B cell (primary cell): ENCODE measurements around the gene MINAR1. TPM values are rescaled to one million over a fixed set of nuclear protein-coding genes. Genes with fewer than 3 reads are reported as not detected.

ENCODE experiments used
- ATAC-seq: fragments of 200-7000 bp; cut with Tn5 transposase; one replicate; pipeline ENCODE4 v1.10.0; 2021; ENCODE audit warnings: low read depth, mild to moderate bottlenecking, moderate number of reproducible peaks, moderate library complexity
- CTCF ChIA-PET: fragments of 350-600 bp; sonication (Branson Sonifier 250); formaldehyde crosslinking; loops from one replicate; lab custom pipeline; 2021; ENCODE audit warnings: antibody characterized with exemption, inconsistent platforms; lab: Charles Lee
- POLR2A ChIA-PET: fragments of 350-600 bp; sonication (Branson Sonifier 250); formaldehyde crosslinking; loops from one replicate; lab custom pipeline; 2021; ENCODE audit warnings: antibody characterized with exemption; lab: Charles Lee
- DNase-seq: peaks from one replicate; pipeline ENCODE4 v3.0.0; 2013
- H2AFZ ChIP-seq: 2 replicates; pipeline ENCODE4 v1.6.1; 2012; ENCODE audit warnings: mild to moderate bottlenecking, low read depth, low read length; ENCODE audit not compliant: insufficient read depth, poor library complexity, severe bottlenecking
- H3K27ac ChIP-seq, 2 donors: 1 replicate in 1 of 2; 2 replicates in 1 of 2; pipeline ENCODE4 v1.5.1; 2012 to 2013; ENCODE audit warnings: low read length in 2 of 2, mild to moderate bottlenecking in 2 of 2, moderate library complexity in 1 of 2
- H3K27me3 ChIP-seq, 4 experiments: fragments of 200-600 bp in 1 of 4; sonication (generic) in 1 of 4; replicated peaks in 1 of 4; 1 replicate in 2 of 4; 2 replicates in 2 of 4; pipeline versions ENCODE4 v1.6.1 to v1.7.0; 2013 to 2016; ENCODE audit warnings: low read length in 3 of 4, mild to moderate bottlenecking in 2 of 4, mixed read lengths in 1 of 4, moderate library complexity in 1 of 4; ENCODE audit not compliant: insufficient read depth in 4 of 4, control insufficient read depth in 3 of 4; ENCODE audit errors: control extremely low read depth in 1 of 4
- H3K36me3 ChIP-seq, 2 experiments: replicated peaks in 1 of 2; 1 replicate in 1 of 2; 2 replicates in 1 of 2; pipeline versions ENCODE4 v1.6.1 to v1.7.1; 2013; ENCODE audit warnings: low read length in 1 of 2; ENCODE audit not compliant: insufficient read depth in 2 of 2, control insufficient read depth in 1 of 2; ENCODE audit errors: control extremely low read depth in 1 of 2, extremely low read depth in 1 of 2
- H3K4me1 ChIP-seq, 2 donors: fragments of 200-600 bp in 1 of 2; sonication (generic) in 1 of 2; 1 replicate in 1 of 2; 2 replicates in 1 of 2; pipeline versions ENCODE4 v1.5.1 to v1.6.1; 2013 to 2017; ENCODE audit warnings: low read length in 2 of 2; ENCODE audit not compliant: control insufficient read depth in 2 of 2, insufficient read depth in 2 of 2
- H3K4me2 ChIP-seq: replicated peaks from 2 replicates; pipeline ENCODE3; 2012; ENCODE audit warnings: mild to moderate bottlenecking, low read depth, low read length; ENCODE audit not compliant: poor library complexity, severe bottlenecking
- H3K4me3 ChIP-seq, 5 experiments: fragments of 200-600 bp in 1 of 5; sonication (generic) in 1 of 5; 1 replicate in 3 of 5; 2 replicates in 2 of 5; pipeline versions ENCODE4 v1.5.1 to v1.7.0; 2011 to 2016; ENCODE audit warnings: low read length in 4 of 5, mild to moderate bottlenecking in 4 of 5, low read depth in 2 of 5, control low read depth in 1 of 5, moderate library complexity in 1 of 5; ENCODE audit not compliant: insufficient read depth in 1 of 5; ENCODE audit errors: control extremely low read depth in 1 of 5, extremely low read depth in 1 of 5
- H3K79me2 ChIP-seq: fragments of 200-600 bp; sonication (generic); one replicate; pipeline ENCODE4 v1.6.0; 2016; ENCODE audit warnings: low read length; ENCODE audit not compliant: control insufficient read depth, insufficient read depth
- H3K9ac ChIP-seq: fragments of 200-600 bp; sonication (generic); 2 replicates; pipeline ENCODE4 v1.6.1; 2017; ENCODE audit warnings: mild to moderate bottlenecking, low read length, moderate library complexity
- H3K9me3 ChIP-seq, 3 donors: one replicate each; pipeline versions ENCODE4 v1.6.1 to v1.7.1; 2013; ENCODE audit warnings: low read length in 2 of 3; ENCODE audit not compliant: control insufficient read depth in 2 of 3, insufficient read depth in 1 of 3; ENCODE audit errors: control extremely low read depth in 1 of 3
- H4K20me1 ChIP-seq: 2 replicates; pipeline ENCODE4 v1.6.0; 2012; ENCODE audit warnings: mild to moderate bottlenecking, low read length; ENCODE audit not compliant: insufficient read depth, control insufficient read depth, poor library complexity, severe bottlenecking
- H3K27ac Mint-ChIP-seq: one replicate; pipeline ENCODE4 v1.8.0; 2021; ENCODE audit warnings: mixed read lengths
- H3K27me3 Mint-ChIP-seq: one replicate; pipeline ENCODE4 v1.8.0; 2021; ENCODE audit warnings: mixed read lengths
- H3K4me1 Mint-ChIP-seq: one replicate; pipeline ENCODE4 v1.8.0; 2021; ENCODE audit warnings: mixed read lengths
- H3K4me3 Mint-ChIP-seq: one replicate; pipeline ENCODE4 v1.8.0; 2021; ENCODE audit warnings: mixed read lengths
- H3K9me3 Mint-ChIP-seq: one replicate; pipeline ENCODE4 v1.8.0; 2022; ENCODE audit warnings: mixed read lengths; ENCODE audit not compliant: insufficient read depth
- EZH2 ChIP-seq: IDR thresholded peaks from 2 replicates; pipeline ENCODE4 v1.6.1; 2012; ENCODE audit warnings: borderline replicate concordance, low read depth, mild to moderate bottlenecking, moderate library complexity, low read length; ENCODE audit not compliant: insufficient read depth, poor library complexity, severe bottlenecking
- WGBS: methylation state at CpG from one replicate; pipeline ENCODE4 v1.1.5; 2013; ENCODE audit warnings: missing lambda C conversion rate; ENCODE audit not compliant: insufficient coverage; 5-methylcytosine and 5-hydroxymethylcytosine counted together
- intact Hi-C: fragments of 100-400 bp; cut with micrococcal nuclease; formaldehyde crosslinking; loops from one replicate; pipeline ENCODE4 v1.10.0; 2022
- polyA plus RNA-seq: library from polyadenylated mRNA; depleted of rRNA; stranded (reverse); fragments of >200 nt; gene quantifications from 2 replicates; pipeline ENCODE4 v1.2.3, GENCODE V29; 2012
- total RNA-seq, 2 donors: library from RNA; stranded (reverse); fragments of 120-200 nt in 1 of 2; gene quantifications; 1 replicate in 1 of 2; 2 replicates in 1 of 2; pipeline versions ENCODE4 v1.2.3 to v1.2.4, GENCODE V29; 2013 to 2022
- TF ChIP-seq, protein P1 (sequence below): fragments of 200-600 bp; IDR thresholded peaks from one replicate; pipeline ENCODE4 v1.8.0; 2022; ENCODE audit warnings: antibody characterized with exemption, mild to moderate bottlenecking

MINAR1 gene
- total and polyA plus RNA-seq, 2 donors (not counting 1 experiment from before 2014, with no cell fraction given), result 0.16 to 0.27 TPM

GRCh38 chr15:79427781-79428598 lies 4.1 kb upstream of the MINAR1 start:
- no peak overlapping the region for H3K4me2 ChIP-seq
- peaks cover 0 to 31% (median 17%) of the 10 kb centered on the region in 4 experiments for H3K27me3 ChIP-seq
- H3K27ac ChIP-seq, result no peak overlapping the region
- H3K4me1 ChIP-seq, result peaks cover 12 to 14% of the 10 kb centered on the region in 2 donors
- DNase-seq (no peak), ATAC-seq (no peak)
- Mint-ChIP-seq H3K4me1 (peaks cover 11% of the 10 kb centered on the region), H3K9me3 (no peaks in the 10 kb centered on the region), H3K4me3 (no peak overlapping the region), H3K27me3 (peaks cover 44% of the 10 kb centered on the region), H3K27ac (no peak overlapping the region)
- no peak overlapping the region for H3K9ac ChIP-seq
- 68% methylated on average over 4 of the region's 5 CpGs for whole genome bisulfite sequencing
- H4K20me1 ChIP-seq, result no peaks in the 10 kb centered on the region
- CTCF ChIA-PET, result no interaction called here
- H3K36me3 ChIP-seq, result no peaks in the 10 kb centered on the region
- POLR2A ChIA-PET, result no interaction called here
- peaks cover 0 to 6% (median 0%) of the 10 kb centered on the region in 3 donors for H3K9me3 ChIP-seq
- H3K79me2 ChIP-seq, result no peaks in the 10 kb centered on the region
- TF ChIP-seq, protein P1, sequence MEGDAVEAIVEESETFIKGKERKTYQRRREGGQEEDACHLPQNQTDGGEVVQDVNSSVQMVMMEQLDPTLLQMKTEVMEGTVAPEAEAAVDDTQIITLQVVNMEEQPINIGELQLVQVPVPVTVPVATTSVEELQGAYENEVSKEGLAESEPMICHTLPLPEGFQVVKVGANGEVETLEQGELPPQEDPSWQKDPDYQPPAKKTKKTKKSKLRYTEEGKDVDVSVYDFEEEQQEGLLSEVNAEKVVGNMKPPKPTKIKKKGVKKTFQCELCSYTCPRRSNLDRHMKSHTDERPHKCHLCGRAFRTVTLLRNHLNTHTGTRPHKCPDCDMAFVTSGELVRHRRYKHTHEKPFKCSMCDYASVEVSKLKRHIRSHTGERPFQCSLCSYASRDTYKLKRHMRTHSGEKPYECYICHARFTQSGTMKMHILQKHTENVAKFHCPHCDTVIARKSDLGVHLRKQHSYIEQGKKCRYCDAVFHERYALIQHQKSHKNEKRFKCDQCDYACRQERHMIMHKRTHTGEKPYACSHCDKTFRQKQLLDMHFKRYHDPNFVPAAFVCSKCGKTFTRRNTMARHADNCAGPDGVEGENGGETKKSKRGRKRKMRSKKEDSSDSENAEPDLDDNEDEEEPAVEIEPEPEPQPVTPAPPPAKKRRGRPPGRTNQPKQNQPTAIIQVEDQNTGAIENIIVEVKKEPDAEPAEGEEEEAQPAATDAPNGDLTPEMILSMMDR, result no peak
- TF ChIP-seq EZH2, result no peak
- intact Hi-C loops, result no loop called here
- no peak overlapping the region for H3K4me3 ChIP-seq
- H2AFZ ChIP-seq, result no peak overlapping the region

- no peak for DNase-seq
- ChIA-PET CTCF (no interaction called here), POLR2A (no interaction called here)
- Histone ChIP-seq H3K79me2 (no peaks in the 10 kb centered on the region), H3K9me3 (peaks cover 0 to 5% (median 0%) of the 10 kb centered on the region in 3 donors), H3K27ac (no peak overlapping the region), H3K27me3 (peaks cover 0 to 43% (median 25%) of the 10 kb centered on the region in 4 experiments), H3K4me3 (no peak overlapping the region), H4K20me1 (no peaks in the 10 kb centered on the region), H3K9ac (no peak overlapping the region), H3K4me1 (peaks cover 12 to 14% of the 10 kb centered on the region in 2 donors), H3K36me3 (no peaks in the 10 kb centered on the region), H2AFZ (no peak overlapping the region), H3K4me2 (peak overlapping the region; percentile 48)
- peaks cover 12% of the 10 kb centered on the region for H3K4me1 Mint-ChIP-seq
- WGBS, result 9% methylated on average over 11 of the region's 14 CpGs
- H3K27ac Mint-ChIP-seq, result no peak overlapping the region
- peaks cover 69% of the 10 kb centered on the region for H3K27me3 Mint-ChIP-seq
- intact Hi-C loops, result no loop called here
- no peaks in the 10 kb centered on the region for H3K9me3 Mint-ChIP-seq
- no peak for ATAC-seq
- TF ChIP-seq, protein P1, result no peak
- no peak for TF ChIP-seq EZH2
- H3K4me3 Mint-ChIP-seq, result peak overlapping the region; percentile 55
Measured at GRCh38 chr15:79430901-79431635, 1.1 kb upstream of the MINAR1 start.
